ENCODE results near the gene NUDT3.
"Not testable (repeated sequence)": the region's sequence is repeated elsewhere in the genome, so short reads cannot be mapped to it uniquely, and the experiment has no call there.

The NUDT3 gene

DNA sequence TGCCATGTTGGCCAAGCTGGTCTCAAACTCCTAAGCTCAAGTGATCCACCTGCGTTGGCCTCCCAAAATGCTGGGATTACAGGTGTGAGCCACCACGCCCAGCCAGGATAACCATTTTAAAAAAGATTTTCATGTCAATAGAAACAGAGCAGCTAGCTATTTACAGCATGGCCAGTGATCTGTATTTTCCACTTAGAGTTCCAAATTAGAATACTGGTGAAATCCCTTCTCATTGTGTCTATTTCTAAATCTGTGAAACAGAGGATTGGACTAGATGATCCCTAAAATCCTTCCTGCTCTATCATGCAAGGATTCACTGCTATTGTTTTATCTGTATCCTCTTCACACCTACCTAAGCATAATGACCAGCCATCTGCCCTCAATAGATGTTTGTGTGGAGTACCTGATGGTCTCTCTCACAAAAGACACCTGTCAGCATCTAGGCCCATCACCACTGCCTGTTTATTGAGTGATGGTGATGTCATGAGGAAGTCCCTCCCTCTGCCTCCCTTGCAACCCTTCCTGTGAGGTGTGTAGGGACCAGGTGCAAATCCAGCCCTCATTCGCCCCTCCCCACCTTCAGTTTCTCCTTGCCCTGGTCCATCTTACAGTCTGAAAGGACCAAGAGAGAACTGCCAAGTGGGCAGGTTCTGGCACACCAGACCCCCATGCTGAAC lies 117.2 kb downstream of the NUDT3 start:
- no peaks in the 10 kb centered on the region for H3K36me3 ChIP-seq (replicated peaks; ENCODE audit: insufficient read depth, low read length)
- no peak for DNase-seq
- no peaks in the 10 kb centered on the region for H3K27me3 ChIP-seq (replicated peaks; ENCODE audit: insufficient read depth, low read length)
- H3K4me3 ChIP-seq (ENCODE audit: low read length), result no peak overlapping the region
- TF ChIP-seq EZH2phosphoT487 (IDR thresholded peaks at IDR 0.05; ENCODE audit: low read length), result no peak
- no peaks in the 10 kb centered on the region for H3F3A ChIP-seq (ENCODE audit: insufficient read depth, low read length)
- no peak overlapping the region for H2AFZ ChIP-seq (ENCODE audit: low read length)
- H4K20me1 ChIP-seq (ENCODE audit: insufficient read depth, low read length), result no peaks in the 10 kb centered on the region
- H3K4me1 ChIP-seq (ENCODE audit: low read length), result no peaks in the 10 kb centered on the region
- H3K9me2 ChIP-seq (replicated peaks; ENCODE audit: insufficient read depth, low read length), result no peaks in the 10 kb centered on the region
- no peak overlapping the region for H3K27ac ChIP-seq (ENCODE audit: low read length)
- H3K9ac ChIP-seq (ENCODE audit: low read length), result no peak overlapping the region
- H3K4me2 ChIP-seq (ENCODE audit: low read depth, low read length), result no peak overlapping the region
- H3K79me2 ChIP-seq (ENCODE audit: low read length), result no peaks in the 10 kb centered on the region
- no peaks in the 10 kb centered on the region for H3K9me3 ChIP-seq (replicated peaks; ENCODE audit: insufficient read depth, low read length)

DNA sequence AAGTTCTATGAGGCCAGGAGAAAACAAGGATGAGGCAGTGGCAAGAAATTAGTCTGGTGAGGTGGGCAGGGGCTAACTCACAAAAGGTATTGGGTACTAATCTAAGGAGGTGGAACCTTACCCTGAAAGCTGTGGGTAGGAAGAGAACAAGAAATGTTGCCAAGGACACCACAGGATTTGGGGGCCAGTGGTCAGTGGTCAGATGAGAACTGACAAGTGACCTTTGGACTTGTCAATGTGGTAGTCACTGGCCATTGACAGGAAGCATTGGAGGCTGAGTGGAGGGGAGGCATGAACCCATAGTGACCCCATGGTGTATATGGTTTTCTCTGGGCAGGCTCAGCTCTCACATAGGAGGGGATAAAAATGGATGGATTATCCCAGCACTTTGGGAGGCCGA lies 118.3 kb downstream of the NUDT3 start:
- Histone ChIP-seq H3K79me2 (ENCODE audit: low read length) (no peaks in the 10 kb centered on the region), H3K27me3 (replicated peaks; ENCODE audit: insufficient read depth, low read length) (no peaks in the 10 kb centered on the region), H3K9me3 (replicated peaks; ENCODE audit: insufficient read depth, low read length) (no peaks in the 10 kb centered on the region), H3K9ac (ENCODE audit: low read length) (no peak overlapping the region), H3K4me3 (ENCODE audit: low read length) (no peak overlapping the region), H3K9me2 (replicated peaks; ENCODE audit: insufficient read depth, low read length) (no peaks in the 10 kb centered on the region), H2AFZ (ENCODE audit: low read length) (no peak overlapping the region), H3K4me1 (ENCODE audit: low read length) (no peaks in the 10 kb centered on the region), H3F3A (ENCODE audit: insufficient read depth, low read length) (no peaks in the 10 kb centered on the region), H4K20me1 (ENCODE audit: insufficient read depth, low read length) (no peaks in the 10 kb centered on the region), H3K36me3 (replicated peaks; ENCODE audit: insufficient read depth, low read length) (no peaks in the 10 kb centered on the region), H3K4me2 (ENCODE audit: low read depth, low read length) (no peak overlapping the region), H3K27ac (ENCODE audit: low read length) (no peak overlapping the region)
- no peak for DNase-seq
- TF ChIP-seq EZH2 (optimal IDR thresholded peaks at IDR 0.05; ENCODE audit: low read depth, low read length), result no peak

DNA sequence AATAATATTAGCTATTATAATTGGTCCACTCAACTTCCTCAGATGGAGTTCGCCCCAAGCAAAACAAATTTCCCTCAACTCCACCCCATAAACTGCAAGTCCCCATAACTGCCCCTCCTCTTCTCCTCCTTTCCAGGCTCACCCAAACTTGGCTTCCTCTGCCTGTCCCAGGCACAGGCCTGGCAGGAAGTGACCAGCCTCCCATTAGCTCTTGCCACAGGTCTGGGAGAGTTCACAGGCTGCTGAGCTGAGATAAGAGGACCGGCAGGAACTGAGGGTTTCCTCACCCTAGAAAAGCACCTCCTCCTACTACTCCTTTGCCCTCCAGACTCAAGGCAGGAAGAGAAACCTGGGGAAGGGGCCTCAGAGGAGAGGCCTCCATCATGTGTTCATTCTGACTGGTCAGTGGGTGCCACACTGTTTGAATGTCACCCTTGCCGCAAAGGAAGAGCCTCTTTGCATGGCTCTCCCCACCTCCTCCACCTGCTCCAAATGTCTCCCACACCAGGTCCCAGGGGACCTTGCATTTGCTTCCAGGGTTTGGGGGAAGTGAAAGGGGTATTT lies 119.1 kb downstream of the NUDT3 start:
- Histone ChIP-seq H3K9me2 (replicated peaks; ENCODE audit: insufficient read depth, low read length) (no peaks in the 10 kb centered on the region), H3K36me3 (replicated peaks; ENCODE audit: insufficient read depth, low read length) (no peaks in the 10 kb centered on the region), H3K4me3 (ENCODE audit: low read length) (no peak overlapping the region), H3K27ac (ENCODE audit: low read length) (no peak overlapping the region), H3K9ac (ENCODE audit: low read length) (no peak overlapping the region), H3F3A (ENCODE audit: insufficient read depth, low read length) (no peaks in the 10 kb centered on the region), H3K79me2 (ENCODE audit: low read length) (no peaks in the 10 kb centered on the region), H3K27me3 (replicated peaks; ENCODE audit: insufficient read depth, low read length) (no peaks in the 10 kb centered on the region), H4K20me1 (ENCODE audit: insufficient read depth, low read length) (no peaks in the 10 kb centered on the region), H3K4me1 (ENCODE audit: low read length) (no peaks in the 10 kb centered on the region), H3K9me3 (replicated peaks; ENCODE audit: insufficient read depth, low read length) (no peaks in the 10 kb centered on the region), H3K4me2 (ENCODE audit: low read depth, low read length) (no peak overlapping the region), H2AFZ (ENCODE audit: low read length) (no peak overlapping the region)
- DNase-seq, result no peak
- TF ChIP-seq EZH2phosphoT487 (IDR thresholded peaks at IDR 0.05; ENCODE audit: low read length), result no peak
- TF ChIP-seq CTCF (IDR thresholded peaks at IDR 0.05; ENCODE audit: low read length), result no peak
- TF ChIP-seq EZH2 (optimal IDR thresholded peaks at IDR 0.05; ENCODE audit: low read depth, low read length), result no peak

GRCh38 chr6:34272013-34272926 lies 120.2 kb downstream of the NUDT3 start:
- H2AFZ ChIP-seq (ENCODE audit: low read length), result no peak overlapping the region
- no peaks in the 10 kb centered on the region for H3F3A ChIP-seq (ENCODE audit: insufficient read depth, low read length)
- no peaks in the 10 kb centered on the region for H3K4me1 ChIP-seq (ENCODE audit: low read length)
- no peaks in the 10 kb centered on the region for H3K27me3 ChIP-seq (replicated peaks; ENCODE audit: insufficient read depth, low read length)
- H3K9ac ChIP-seq (ENCODE audit: low read length), result no peak overlapping the region
- no peaks in the 10 kb centered on the region for H4K20me1 ChIP-seq (ENCODE audit: insufficient read depth, low read length)
- H3K4me3 ChIP-seq (ENCODE audit: low read length), result no peak overlapping the region
- DNase-seq, result no peak
- TF ChIP-seq EZH2phosphoT487 (IDR thresholded peaks at IDR 0.05; ENCODE audit: low read length), result no peak
- TF ChIP-seq EZH2 (optimal IDR thresholded peaks at IDR 0.05; ENCODE audit: low read depth, low read length), result no peak
- TF ChIP-seq CTCF (IDR thresholded peaks at IDR 0.05; ENCODE audit: low read length), result no peak
- no peaks in the 10 kb centered on the region for H3K36me3 ChIP-seq (replicated peaks; ENCODE audit: insufficient read depth, low read length)
- H3K4me2 ChIP-seq (ENCODE audit: low read depth, low read length), result no peak overlapping the region
- H3K9me2 ChIP-seq (replicated peaks; ENCODE audit: insufficient read depth, low read length), result no peaks in the 10 kb centered on the region
- H3K9me3 ChIP-seq (replicated peaks; ENCODE audit: insufficient read depth, low read length), result no peaks in the 10 kb centered on the region
- H3K27ac ChIP-seq (ENCODE audit: low read length), result no peak overlapping the region
- no peaks in the 10 kb centered on the region for H3K79me2 ChIP-seq (ENCODE audit: low read length)

DNA sequence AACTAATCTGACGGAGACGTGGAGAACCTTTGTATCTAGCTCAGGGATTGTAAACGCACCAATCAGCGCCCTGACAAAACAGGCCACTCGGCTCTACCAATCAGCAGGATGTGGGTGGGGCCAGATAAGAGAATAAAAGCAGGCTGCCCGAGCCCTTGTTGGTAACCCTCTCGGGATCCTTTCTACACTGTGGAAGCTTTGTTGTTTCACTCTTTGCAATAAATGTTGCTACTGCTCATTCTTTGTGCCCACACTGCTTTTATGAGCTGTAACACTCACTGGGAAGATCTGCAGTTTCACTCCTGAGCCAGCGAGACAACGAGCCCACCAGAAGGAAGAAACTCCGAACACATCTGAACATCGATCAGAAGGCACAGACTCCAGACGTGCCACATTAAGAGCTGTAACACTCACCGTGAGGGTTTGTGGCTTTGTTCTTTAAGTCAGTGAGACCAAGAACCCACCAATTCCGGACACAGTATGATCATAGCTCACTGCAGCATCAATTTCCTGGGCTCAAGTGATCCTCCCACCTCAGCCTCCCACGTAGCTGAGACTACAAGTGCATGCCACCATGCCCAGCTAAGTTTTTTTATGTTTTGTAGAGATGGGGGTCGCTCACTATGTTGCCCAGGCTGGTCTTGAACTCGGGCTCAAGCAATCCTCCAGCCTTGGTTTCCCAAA lies 122.7 kb downstream of the NUDT3 start:
- not testable (repeated sequence) for H3K9me3 ChIP-seq (replicated peaks; ENCODE audit: insufficient read depth, low read length); H3K36me3 ChIP-seq (replicated peaks; ENCODE audit: insufficient read depth, low read length); H3K4me3 ChIP-seq (ENCODE audit: low read length); H3K27ac ChIP-seq (ENCODE audit: low read length); H3F3A ChIP-seq (ENCODE audit: insufficient read depth, low read length); H3K9ac ChIP-seq (ENCODE audit: low read length); H3K79me2 ChIP-seq (ENCODE audit: low read length); H3K4me2 ChIP-seq (ENCODE audit: low read depth, low read length); DNase-seq; H3K27me3 ChIP-seq (replicated peaks; ENCODE audit: insufficient read depth, low read length); H4K20me1 ChIP-seq (ENCODE audit: insufficient read depth, low read length); H2AFZ ChIP-seq (ENCODE audit: low read length); H3K9me2 ChIP-seq (replicated peaks; ENCODE audit: insufficient read depth, low read length); H3K4me1 ChIP-seq (ENCODE audit: low read length)
